Liver (tissue), 3 donors: ENCODE data around the gene EBF3.

ENCODE experiments used
- ATF3 ChIP-seq: IDR thresholded peaks from 2 replicates; pipeline ENCODE4 v1.6.1; 2016; ENCODE audit warnings: antibody characterized with exemption
- CTCF ChIP-seq: fragments of 150-350 bp; IDR thresholded peaks from 2 replicates; pipeline ENCODE4 v1.5.1; 2017; ENCODE audit warnings: improper control_type of control experiment, low read depth, low read length; ENCODE audit not compliant: missing input control
- EGR1 ChIP-seq, 2 donors: IDR thresholded peaks; 2 replicates each; pipeline ENCODE4 v1.6.1; 2016 to 2018; ENCODE audit warnings: antibody characterized with exemption in 2 of 2, low read depth in 2 of 2
- GABPA ChIP-seq, 2 donors: IDR thresholded peaks in 1 of 2; conservative IDR thresholded peaks in 1 of 2; 2 replicates each; pipeline ENCODE4 v1.6.1; 2016; ENCODE audit warnings: antibody characterized with exemption in 2 of 2, mild to moderate bottlenecking in 1 of 2, moderate library complexity in 1 of 2
- HNF4G ChIP-seq: IDR thresholded peaks from 2 replicates; pipeline ENCODE4 v1.6.1; 2016; ENCODE audit warnings: antibody characterized with exemption
- JUND ChIP-seq, 2 donors: IDR thresholded peaks; 2 replicates each; pipeline ENCODE4 v1.6.1; 2016; ENCODE audit warnings: antibody characterized with exemption in 2 of 2
- MAX ChIP-seq: IDR thresholded peaks from 2 replicates; pipeline ENCODE4 v1.6.1; 2016; ENCODE audit warnings: antibody characterized with exemption
- RAD21 ChIP-seq, 2 donors: IDR thresholded peaks; 2 replicates each; pipeline ENCODE4 v1.6.1; 2016; ENCODE audit warnings: antibody characterized with exemption in 2 of 2, mild to moderate bottlenecking in 2 of 2
- REST ChIP-seq: IDR thresholded peaks from 2 replicates; pipeline ENCODE4 v1.6.1; 2016; ENCODE audit warnings: antibody characterized with exemption, mild to moderate bottlenecking
- RXRA ChIP-seq, 2 donors: IDR thresholded peaks; 2 replicates each; pipeline ENCODE4 v1.6.1; 2017 to 2018; ENCODE audit warnings: antibody characterized with exemption in 2 of 2, mild to moderate bottlenecking in 1 of 2
- SP1 ChIP-seq: IDR thresholded peaks from 2 replicates; pipeline ENCODE4 v1.6.1; 2018; ENCODE audit warnings: antibody characterized with exemption, mild to moderate bottlenecking
- TAF1 ChIP-seq: conservative IDR thresholded peaks from 2 replicates; pipeline ENCODE4 v1.6.1; 2016; ENCODE audit warnings: antibody characterized with exemption, mild to moderate bottlenecking
- YY1 ChIP-seq: IDR thresholded peaks from 2 replicates; pipeline ENCODE4 v1.6.1; 2016; ENCODE audit warnings: antibody characterized with exemption, mild to moderate bottlenecking
- ZBTB33 ChIP-seq: IDR thresholded peaks from 2 replicates; pipeline ENCODE4 v1.6.1; 2016; ENCODE audit warnings: antibody characterized with exemption
- donor health status: healthy.
- donor health status: healthy.

- no peak for TF ChIP-seq CTCF
- no peak for TF ChIP-seq YY1
- no peak for TF ChIP-seq TAF1
- TF ChIP-seq MAX = no peak
- TF ChIP-seq SP1 = no peak
- no peak for TF ChIP-seq JUND (IDR thresholded peaks at IDR 0.05)
- no peak for TF ChIP-seq EGR1 (IDR thresholded peaks at IDR 0.05; ENCODE audit: low read depth in 2 of 2)
- no peak for TF ChIP-seq REST
- no peak for TF ChIP-seq RXRA (IDR thresholded peaks at IDR 0.05)
- TF ChIP-seq RAD21 (IDR thresholded peaks at IDR 0.05) = no peak
- no peak for TF ChIP-seq GABPA (IDR thresholded peaks at IDR 0.05 in 1 of 2, conservative IDR thresholded peaks at IDR 0.05 in 1 of 2)
- no peak for TF ChIP-seq ZBTB33
- TF ChIP-seq HNF4G = no peak
- no peak for TF ChIP-seq ATF3
These were observed 171.9 kb downstream of the EBF3 start for GRCh38 chr10:129792141-129792540.
